PC-9 (cell line): Measurements from ENCODE around the gene HEPACAM. TPM values are rescaled to one million over a fixed set of nuclear protein-coding genes. Genes with fewer than 3 reads are reported as not detected.

ENCODE experiments used
- BruUV-seq: library from RNA; stranded (reverse); fragments of 400-500 nt; replicated peaks from 2 replicates; lab custom pipeline; 2021; lab: Mats Ljungman, UMichigan
- CTCF ChIA-PET: fragments of 300-600 bp; sonication (Branson Sonifier 250); formaldehyde crosslinking; loops from one replicate; lab custom pipeline; 2022; ENCODE audit warnings: antibody characterized with exemption; lab: Charles Lee
- POLR2A ChIA-PET: fragments of 300-600 bp; sonication (Branson Sonifier 250); formaldehyde crosslinking; loops from one replicate; lab custom pipeline; 2022; ENCODE audit warnings: antibody characterized with exemption; ENCODE audit not compliant: unreplicated experiment; lab: Charles Lee
- DNase-seq, 2 experiments: peaks; one replicate each; pipeline versions ENCODE4 v3.0.0 to v3.0.0-alpha.2; 2015 to 2022; ENCODE audit warnings: mixed read lengths in 1 of 2
- H2AFZ ChIP-seq: fragments of 200-600 bp; sonication (generic); 2 replicates; pipeline ENCODE4 v1.8.1; 2017; ENCODE audit warnings: antibody characterized with exemption
- H3F3A ChIP-seq: fragments of 200-600 bp; sonication (generic); 2 replicates; pipeline ENCODE4 v1.8.1; 2017; ENCODE audit warnings: antibody characterized with exemption, mild to moderate bottlenecking, low read depth; ENCODE audit not compliant: insufficient read depth
- H3K27ac ChIP-seq: fragments of 200-600 bp; sonication (generic); 2 replicates; pipeline ENCODE4 v1.6.1; 2016; ENCODE audit warnings: mixed run types
- H3K27me3 ChIP-seq: fragments of 200-600 bp; sonication (generic); 2 replicates; pipeline ENCODE4 v1.6.1; 2016; ENCODE audit warnings: low read depth, mixed run types; ENCODE audit not compliant: insufficient read depth
- H3K36me3 ChIP-seq: fragments of 200-600 bp; sonication (generic); 2 replicates; pipeline ENCODE4 v1.6.1; 2016; ENCODE audit warnings: low read depth, mixed run types
- H3K4me1 ChIP-seq: fragments of 200-600 bp; sonication (generic); replicated peaks from 2 replicates; pipeline ENCODE4 v1.6.1; 2016; ENCODE audit warnings: mixed run types; ENCODE audit not compliant: insufficient read depth
- H3K4me2 ChIP-seq: fragments of 200-600 bp; sonication (generic); 2 replicates; pipeline ENCODE4 v1.6.1; 2017; ENCODE audit warnings: mixed run types
- H3K4me3 ChIP-seq: fragments of 200-600 bp; sonication (generic); 2 replicates; pipeline ENCODE4 v1.6.1; 2016; ENCODE audit warnings: mixed run types
- H3K79me2 ChIP-seq: fragments of 200-600 bp; sonication (generic); 2 replicates; pipeline ENCODE4 v1.6.1; 2017; ENCODE audit warnings: low read depth, mixed run types
- H3K9me2 ChIP-seq: fragments of 200-600 bp; sonication (generic); 2 replicates; pipeline ENCODE4 v1.8.1; 2017; ENCODE audit warnings: mild to moderate bottlenecking; ENCODE audit not compliant: insufficient read depth
- H3K9me3 ChIP-seq: fragments of 200-600 bp; sonication (generic); 2 replicates; pipeline ENCODE4 v1.8.1; 2016; ENCODE audit warnings: low read depth; ENCODE audit not compliant: insufficient read depth
- H4K20me1 ChIP-seq: fragments of 200-600 bp; sonication (generic); 2 replicates; pipeline ENCODE4 v1.8.1; 2017; ENCODE audit not compliant: insufficient read depth
- CTCF ChIP-seq: fragments of 200-600 bp; sonication (generic); conservative IDR thresholded peaks from 2 replicates; pipeline ENCODE4 v1.6.1; 2017; ENCODE audit warnings: mixed run types, antibody characterized with exemption, mild to moderate bottlenecking, moderate library complexity
- EZH2 ChIP-seq: fragments of 200-600 bp; sonication (generic); IDR thresholded peaks from 2 replicates; pipeline ENCODE4 v1.8.0; 2017; ENCODE audit warnings: antibody characterized with exemption, low read depth
- intact Hi-C: fragments of 100-400 bp; cut with micrococcal nuclease; formaldehyde crosslinking; loops from one replicate; pipeline ENCODE4 v1.10.0; 2022; ENCODE audit not compliant: unreplicated experiment
- total RNA-seq: library from RNA; stranded (reverse); gene quantifications from 2 replicates; pipeline ENCODE4 v1.2.3, GENCODE V29; 2021

The HEPACAM gene
- total RNA-seq, 1 experiment from 2014 or later, result not detected

- H3K27ac ChIP-seq, result no peak overlapping the region
- H3K9me2 ChIP-seq, result no peaks in the 10 kb centered on the region
- H4K20me1 ChIP-seq, result no peaks in the 10 kb centered on the region
- no peak overlapping the region for H3K4me2 ChIP-seq
- no peaks in the 10 kb centered on the region for H3F3A ChIP-seq
- peaks cover 43% of the 10 kb centered on the region for H3K27me3 ChIP-seq
- no peaks in the 10 kb centered on the region for H3K36me3 ChIP-seq
- no peaks in the 10 kb centered on the region for H3K79me2 ChIP-seq
- ChIA-PET POLR2A (no interaction called here), CTCF (no interaction called here)
- no peaks in the 10 kb centered on the region for H3K4me1 ChIP-seq
- no TSS peak for BruUV-seq
- no peak overlapping the region for H3K4me3 ChIP-seq
- intact Hi-C loops, result loop anchor here (10.0 kb wide), 1 partner anchor 685 kb away; the partner anchor contains the start of gene EI24
- H2AFZ ChIP-seq, result no peak overlapping the region
- no peak for DNase-seq
- TF ChIP-seq EZH2 (no peak), CTCF (no peak)
- no peaks in the 10 kb centered on the region for H3K9me3 ChIP-seq
Measured at GRCh38 chr11:124880290-124880611, 55.6 kb downstream of the HEPACAM start.

- CTCF ChIA-PET, result no interaction called here
- intact Hi-C loops, result loop anchor here (5.0 to 10.0 kb wide), 3 partner anchors 73 to 685 kb away; partner anchors contain the start of genes CCDC15 and EI24
Measured at GRCh38 chr11:124879493-124880289, 56.2 kb downstream of the HEPACAM start.

More at GRCh38 chr11:124879493-124880289, 56.2 kb downstream of the HEPACAM start:
- no peaks in the 10 kb centered on the region for H3K9me2 ChIP-seq
- no peak overlapping the region for H2AFZ ChIP-seq
- H3K4me2 ChIP-seq, result no peak overlapping the region
- H3K4me1 ChIP-seq, result no peaks in the 10 kb centered on the region
- no peak overlapping the region for H3K4me3 ChIP-seq
- no peaks in the 10 kb centered on the region for H3K9me3 ChIP-seq
- H4K20me1 ChIP-seq, result no peaks in the 10 kb centered on the region
- TF ChIP-seq EZH2 (no peak), CTCF (no peak)
- DNase-seq, result no peak
- H3F3A ChIP-seq, result no peaks in the 10 kb centered on the region
- H3K36me3 ChIP-seq, result no peaks in the 10 kb centered on the region
- H3K27me3 ChIP-seq, result peaks cover 43% of the 10 kb centered on the region
- BruUV-seq, result no TSS peak
- no peak overlapping the region for H3K27ac ChIP-seq
- H3K79me2 ChIP-seq, result no peaks in the 10 kb centered on the region
- POLR2A ChIA-PET, result no interaction called here
